Body of pancreas (tissue), 4 donors: ENCODE data around the gene HOXA13. TPM values are rescaled to one million over a fixed set of nuclear protein-coding genes. Genes with fewer than 3 reads are reported as not detected.

Experiments used
- ATAC-seq: fragments of 150-250 bp; one replicate; pipeline ENCODE4 v1.9.1; 2016
- DNase-seq, 4 donors: peaks; one replicate each; pipeline ENCODE4 v3.0.0-alpha.2; 2019
- H3K27ac ChIP-seq, 4 donors: fragments of 200-600 bp; sonication (generic); 1 replicate in 3 of 4; 2 replicates in 1 of 4; pipeline versions ENCODE4 v1.5.1 to v1.6.1; 2016 to 2019; ENCODE audit warnings: mild to moderate bottlenecking in 1 of 4, mixed read lengths in 1 of 4, moderate library complexity in 1 of 4
- H3K27me3 ChIP-seq, 2 donors: fragments of 200-600 bp; sonication (generic); one replicate each; pipeline ENCODE4 v1.6.0; 2016; ENCODE audit warnings: mild to moderate bottlenecking in 1 of 2
- H3K36me3 ChIP-seq, 2 donors: fragments of 200-600 bp; sonication (generic); replicated peaks in 1 of 2; 2 replicates each; pipeline ENCODE4 v1.5.1; 2016; ENCODE audit warnings: low read depth in 2 of 2; ENCODE audit not compliant: insufficient read depth in 1 of 2
- H3K4me1 ChIP-seq: fragments of 200-600 bp; sonication (generic); one replicate; pipeline ENCODE4 v1.6.0; 2016
- H3K4me3 ChIP-seq, 2 donors: fragments of 200-600 bp; sonication (generic); 1 replicate in 1 of 2; 2 replicates in 1 of 2; pipeline ENCODE4 v1.5.1; 2016 to 2019
- H3K9me3 ChIP-seq, 3 donors: fragments of 200-600 bp; sonication (generic); 1 replicate in 2 of 3; 2 replicates in 1 of 3; pipeline ENCODE4 v1.5.1; 2016
- CTCF ChIP-seq, 7 experiments: fragments of 450-650 bp in 4 of 7; fragments of 200-600 bp in 3 of 7; sonication (generic) in 3 of 7; IDR thresholded peaks; one replicate each; pipeline ENCODE4 v1.5.1; 2016 to 2019; ENCODE audit warnings: antibody characterized with exemption in 7 of 7
- POLR2A ChIP-seq, 3 donors: fragments of 450-650 bp; IDR thresholded peaks; one replicate each; pipeline ENCODE4 v1.6.1; 2016; ENCODE audit warnings: antibody characterized with exemption in 3 of 3, mild to moderate bottlenecking in 2 of 3
- WGBS, 2 donors: methylation state at CpG; one replicate each; pipeline ENCODE4 v1.1.5; 2017; 5-methylcytosine and 5-hydroxymethylcytosine counted together
- intact Hi-C: fragments of 100-400 bp; cut with DNase I; formaldehyde crosslinking; loops from one replicate; pipeline ENCODE4 v1.15.1; 2023
- total RNA-seq, 2 donors: library from RNA; depleted of rRNA; stranded (reverse); fragments of >200 nt; gene quantifications; one replicate each; pipeline ENCODE4 v1.1.0, GENCODE V29; 2016

HOXA13 gene
- total RNA-seq, 2 donors from 2014 or later = not detected

GRCh38 chr7:27157702-27158431 is 42.0 kb downstream of the HOXA13 start:
- H3K27ac ChIP-seq = no peak overlapping the region
- no peaks in the 10 kb centered on the region for H3K9me3 ChIP-seq
- peaks cover 0 to 61% of the 10 kb centered on the region in 2 donors for H3K27me3 ChIP-seq
- no peak overlapping the region for H3K4me3 ChIP-seq
- no peak for ATAC-seq
- TF ChIP-seq CTCF (IDR thresholded peaks at IDR 0.05) (no peak), POLR2A (IDR thresholded peaks at IDR 0.05) (no peak)
- no peaks in the 10 kb centered on the region for H3K36me3 ChIP-seq
- DNase-seq = peak in 3 of 4 donors; percentile 0 to 8 (median 3)
- intact Hi-C loops = no loop called here
- 5 to 9% methylated on average over 29 to 30 of the region's 30 CpGs for WGBS, 2 donors
- peaks cover 33% of the 10 kb centered on the region for H3K4me1 ChIP-seq

GRCh38 chr7:27156916-27157701 is 42.8 kb downstream of the HOXA13 start:
- H3K9me3 ChIP-seq = no peaks in the 10 kb centered on the region
- 6 to 9% methylated on average over 14 to 29 of the region's 30 CpGs for WGBS, 2 donors

DNA sequence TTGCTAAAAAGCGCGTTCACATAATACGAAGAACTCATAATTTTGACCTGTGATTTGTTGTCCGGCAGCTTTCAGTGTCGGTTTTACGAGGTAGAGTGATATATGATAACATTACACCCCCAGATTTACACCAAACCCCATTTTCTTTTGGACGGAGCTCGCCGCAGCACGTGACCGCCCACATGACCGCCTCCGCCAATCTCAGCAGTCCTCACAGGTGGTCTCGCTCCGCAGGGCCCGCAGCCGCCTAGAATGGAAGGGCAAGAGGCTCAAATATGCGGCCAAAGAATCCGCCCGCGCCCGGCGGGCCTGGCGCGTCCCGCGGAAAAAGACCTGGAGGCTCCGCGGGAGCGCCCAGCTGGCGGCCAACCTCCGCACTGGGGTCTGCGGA is 43.4 kb downstream of the HOXA13 start, which contains the start of gene HOXA7:
Gene HOXA7 (minus strand): TSS at position 168 of the 391 bp plus-strand sequence. CDS start 130 bp downstream, at position 38.
- intact Hi-C loops = no loop called here
- no peak within 1 kb of the TSS for H3K4me3 ChIP-seq
- peaks cover 38% of the 10 kb centered on the region for H3K4me1 ChIP-seq
- no peaks in the 10 kb centered on the region for H3K36me3 ChIP-seq
- peak in 2 of 4 donors; percentile 2 to 11 for DNase-seq
- H3K9me3 ChIP-seq = no peaks in the 10 kb centered on the region
- 4 to 6% methylated on average over 13 to 33 of the region's 33 CpGs for WGBS, 2 donors
- H3K27ac ChIP-seq = no peak within 1 kb of the TSS
- no peak for ATAC-seq
- H3K27me3 ChIP-seq = peaks cover 0 to 74% of the 10 kb centered on the region in 2 donors
- no peak for TF ChIP-seq CTCF (IDR thresholded peaks at IDR 0.05)
- TF ChIP-seq POLR2A (IDR thresholded peaks at IDR 0.05) = no peak

More at GRCh38 chr7:27156916-27157701, 42.8 kb downstream of the HOXA13 start:
- DNase-seq (peak in 2 of 4 donors; percentile 2 to 10), ATAC-seq (no peak)
- H3K36me3 ChIP-seq = no peaks in the 10 kb centered on the region
- no peak overlapping the region for H3K27ac ChIP-seq
- intact Hi-C loops = no loop called here
- no peak for TF ChIP-seq CTCF (IDR thresholded peaks at IDR 0.05)
- TF ChIP-seq POLR2A (IDR thresholded peaks at IDR 0.05) = no peak
- peaks cover 38% of the 10 kb centered on the region for H3K4me1 ChIP-seq
- no peak overlapping the region for H3K4me3 ChIP-seq
- peaks cover 0 to 68% of the 10 kb centered on the region in 2 donors for H3K27me3 ChIP-seq

GRCh38 chr7:27155816-27156507 is 43.9 kb downstream of the HOXA13 start:
- TF ChIP-seq CTCF (IDR thresholded peaks at IDR 0.05) = no peak
- TF ChIP-seq POLR2A (IDR thresholded peaks at IDR 0.05) = no peak
- 4 to 10% methylated on average over 53 to 63 of the region's 63 CpGs for WGBS, 2 donors
- Histone ChIP-seq H3K4me3 (no peak overlapping the region), H3K4me1 (peaks cover 38% of the 10 kb centered on the region), H3K27me3 (peaks cover 0 to 80% of the 10 kb centered on the region in 2 donors), H3K36me3 (no peaks in the 10 kb centered on the region), H3K9me3 (no peaks in the 10 kb centered on the region), H3K27ac (no peak overlapping the region)
- ATAC-seq = no peak
- DNase-seq = peak in 2 of 4 donors; percentile 1 to 7
- intact Hi-C loops = no loop called here
